ENCODE results near the gene ING3. TPM values are rescaled to one million over a fixed set of nuclear protein-coding genes. Genes with fewer than 3 reads are reported as not detected.
A peak's percentile ranks its signal among the peaks of the same experiment; 100 is the strongest.

ING3 gene
- total and polyA plus RNA-seq, 9 of the 15 experiments (the other 6 are each of a cell fraction or from before 2014, with no cell fraction given) = 22.8 to 233 (median 50.4) TPM

GRCh38 chr7:120993553-120994191 lies 43.1 kb downstream of the ING3 start (continued):
- TF ChIP-seq, protein P1, sequence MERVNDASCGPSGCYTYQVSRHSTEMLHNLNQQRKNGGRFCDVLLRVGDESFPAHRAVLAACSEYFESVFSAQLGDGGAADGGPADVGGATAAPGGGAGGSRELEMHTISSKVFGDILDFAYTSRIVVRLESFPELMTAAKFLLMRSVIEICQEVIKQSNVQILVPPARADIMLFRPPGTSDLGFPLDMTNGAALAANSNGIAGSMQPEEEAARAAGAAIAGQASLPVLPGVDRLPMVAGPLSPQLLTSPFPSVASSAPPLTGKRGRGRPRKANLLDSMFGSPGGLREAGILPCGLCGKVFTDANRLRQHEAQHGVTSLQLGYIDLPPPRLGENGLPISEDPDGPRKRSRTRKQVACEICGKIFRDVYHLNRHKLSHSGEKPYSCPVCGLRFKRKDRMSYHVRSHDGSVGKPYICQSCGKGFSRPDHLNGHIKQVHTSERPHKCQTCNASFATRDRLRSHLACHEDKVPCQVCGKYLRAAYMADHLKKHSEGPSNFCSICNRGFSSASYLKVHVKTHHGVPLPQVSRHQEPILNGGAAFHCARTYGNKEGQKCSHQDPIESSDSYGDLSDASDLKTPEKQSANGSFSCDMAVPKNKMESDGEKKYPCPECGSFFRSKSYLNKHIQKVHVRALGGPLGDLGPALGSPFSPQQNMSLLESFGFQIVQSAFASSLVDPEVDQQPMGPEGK (CRISPR knock-in tag; IDR thresholded peaks at IDR 0.05; ENCODE audit: borderline replicate concordance) = no peak
- TF ChIP-seq ZNF347 (CRISPR knock-in tag; IDR thresholded peaks at IDR 0.05; ENCODE audit: low read depth) = peak; percentile 44; the same call in 1 of the 2 replicates
- TF ChIP-seq ZNF217 (CRISPR knock-in tag; IDR thresholded peaks at IDR 0.05) = no peak
- 0 out of 2 replicates have a peak, but pooled peaks have one; percentile 59 for TF ChIP-seq KAT7 (CRISPR knock-in tag; IDR thresholded peaks at IDR 0.05; ENCODE audit: borderline replicate concordance)
- no peak for TF ChIP-seq CBX1 (IDR thresholded peaks at IDR 0.05; ENCODE audit: low read depth)
- no peak for TF ChIP-seq ZKSCAN1 (IDR thresholded peaks at IDR 0.05; ENCODE audit: low read depth, low read length)
- no peak for TF ChIP-seq OTX1 (CRISPR knock-in tag; IDR thresholded peaks at IDR 0.05)
- no peak for TF ChIP-seq SRSF9 (IDR thresholded peaks at IDR 0.05; ENCODE audit: borderline replicate concordance, low read depth, low read length)
- TF ChIP-seq NFXL1 (CRISPR knock-in tag; IDR thresholded peaks at IDR 0.05) = no peak
- TF ChIP-seq, protein P2, sequence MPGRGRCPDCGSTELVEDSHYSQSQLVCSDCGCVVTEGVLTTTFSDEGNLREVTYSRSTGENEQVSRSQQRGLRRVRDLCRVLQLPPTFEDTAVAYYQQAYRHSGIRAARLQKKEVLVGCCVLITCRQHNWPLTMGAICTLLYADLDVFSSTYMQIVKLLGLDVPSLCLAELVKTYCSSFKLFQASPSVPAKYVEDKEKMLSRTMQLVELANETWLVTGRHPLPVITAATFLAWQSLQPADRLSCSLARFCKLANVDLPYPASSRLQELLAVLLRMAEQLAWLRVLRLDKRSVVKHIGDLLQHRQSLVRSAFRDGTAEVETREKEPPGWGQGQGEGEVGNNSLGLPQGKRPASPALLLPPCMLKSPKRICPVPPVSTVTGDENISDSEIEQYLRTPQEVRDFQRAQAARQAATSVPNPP (IDR thresholded peaks at IDR 0.05; ENCODE audit: borderline replicate concordance, insufficient read depth, insufficient read length) = no peak
- TF ChIP-seq NR2F6 (CRISPR knock-in tag; IDR thresholded peaks at IDR 0.05) = no peak
- TF ChIP-seq SREBF1 (IDR thresholded peaks at IDR 0.05; ENCODE audit: borderline replicate concordance, low read depth, low read length) = no peak
- no peak; the same call in none of the 2 replicates for TF ChIP-seq CTBP1 (IDR thresholded peaks at IDR 0.05; ENCODE audit: borderline replicate concordance)
- peak; percentile 30; the same call in 1 of the 2 replicates for TF ChIP-seq POLR2AphosphoS5 (IDR thresholded peaks at IDR 0.05; ENCODE audit: control insufficient read depth, insufficient read depth, low read depth, low read length)
- TF ChIP-seq CHD1 (IDR thresholded peaks at IDR 0.05; ENCODE audit: low read length) = peak; percentile 87
- TF ChIP-seq, protein P3, sequence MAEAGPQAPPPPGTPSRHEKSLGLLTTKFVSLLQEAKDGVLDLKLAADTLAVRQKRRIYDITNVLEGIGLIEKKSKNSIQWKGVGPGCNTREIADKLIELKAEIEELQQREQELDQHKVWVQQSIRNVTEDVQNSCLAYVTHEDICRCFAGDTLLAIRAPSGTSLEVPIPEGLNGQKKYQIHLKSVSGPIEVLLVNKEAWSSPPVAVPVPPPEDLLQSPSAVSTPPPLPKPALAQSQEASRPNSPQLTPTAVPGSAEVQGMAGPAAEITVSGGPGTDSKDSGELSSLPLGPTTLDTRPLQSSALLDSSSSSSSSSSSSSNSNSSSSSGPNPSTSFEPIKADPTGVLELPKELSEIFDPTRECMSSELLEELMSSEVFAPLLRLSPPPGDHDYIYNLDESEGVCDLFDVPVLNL (CRISPR knock-in tag; IDR thresholded peaks at IDR 0.05; ENCODE audit: low read depth) = no peak
- TF ChIP-seq, protein P4, sequence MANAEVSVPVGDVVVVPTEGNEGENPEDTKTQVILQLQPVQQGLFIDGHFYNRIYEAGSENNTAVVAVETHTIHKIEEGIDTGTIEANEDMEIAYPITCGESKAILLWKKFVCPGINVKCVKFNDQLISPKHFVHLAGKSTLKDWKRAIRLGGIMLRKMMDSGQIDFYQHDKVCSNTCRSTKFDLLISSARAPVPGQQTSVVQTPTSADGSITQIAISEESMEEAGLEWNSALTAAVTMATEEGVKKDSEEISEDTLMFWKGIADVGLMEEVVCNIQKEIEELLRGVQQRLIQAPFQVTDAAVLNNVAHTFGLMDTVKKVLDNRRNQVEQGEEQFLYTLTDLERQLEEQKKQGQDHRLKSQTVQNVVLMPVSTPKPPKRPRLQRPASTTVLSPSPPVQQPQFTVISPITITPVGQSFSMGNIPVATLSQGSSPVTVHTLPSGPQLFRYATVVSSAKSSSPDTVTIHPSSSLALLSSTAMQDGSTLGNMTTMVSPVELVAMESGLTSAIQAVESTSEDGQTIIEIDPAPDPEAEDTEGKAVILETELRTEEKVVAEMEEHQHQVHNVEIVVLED (CRISPR knock-in tag; IDR thresholded peaks at IDR 0.05) = no peak
- TF ChIP-seq BRD4 (IDR thresholded peaks at IDR 0.05) = no peak
- no peak for TF ChIP-seq SRSF7 (optimal IDR thresholded peaks at IDR 0.05; ENCODE audit: low read depth, low read length)
- TF ChIP-seq JUND (IDR thresholded peaks at IDR 0.05; ENCODE audit: borderline replicate concordance, low read depth, low read length) = no peak; the same call in none of the 2 replicates
- TF ChIP-seq JUND (tag; IDR thresholded peaks at IDR 0.05; ENCODE audit: borderline replicate concordance, low read depth, low read length) = peak; percentile 56; the same call in 2 of the 3 replicates
- no peak for TF ChIP-seq PHTF2 (CRISPR knock-in tag; IDR thresholded peaks at IDR 0.05)
- TF ChIP-seq ZNF586 (CRISPR knock-in tag; conservative IDR thresholded peaks at IDR 0.05) = no peak
- peak; percentile 70 for TF ChIP-seq CEBPB (tag; IDR thresholded peaks at IDR 0.05)
